IMR-90 (cell line): ENCODE data around the gene USP32. TPM values are rescaled to one million over a fixed set of nuclear protein-coding genes. Genes with fewer than 3 reads are reported as not detected.
"Not testable (repeated sequence)": the region's sequence is repeated elsewhere in the genome, so short reads cannot be mapped to it uniquely, and the experiment has no call there.

Experiments used
- ATAC-seq: fragments of 200-7000 bp; cut with Tn5 transposase; 2 replicates; pipeline ENCODE4 v1.9.1; 2020; ENCODE audit warnings: low read depth, mild to moderate bottlenecking, moderate library complexity
- BruUV-seq: library from RNA; stranded (reverse); fragments of 400-500 nt; replicated peaks from 2 replicates; lab custom pipeline; 2021; lab: Mats Ljungman, UMichigan
- CTCF ChIA-PET: fragments of 300-600 bp; formaldehyde crosslinking; extraction: SDS; loops from one replicate; lab custom pipeline; 2021; ENCODE audit warnings: antibody characterized with exemption; lab: Yijun Ruan, JAX
- POLR2A ChIA-PET: fragments of 300-600 bp; sonication (Branson Sonifier 250); formaldehyde crosslinking; loops from one replicate; lab custom pipeline; 2022; ENCODE audit warnings: antibody characterized with exemption; ENCODE audit not compliant: unreplicated experiment; lab: Charles Lee
- DNase-seq: peaks from one replicate; pipeline ENCODE4 v3.0.0; 2013
- H2AFZ ChIP-seq: replicated peaks from 2 replicates; pipeline ENCODE3; 2013; ENCODE audit warnings: low read length, mild to moderate bottlenecking; ENCODE audit not compliant: poor library complexity
- H2AK5ac ChIP-seq: 2 replicates; pipeline ENCODE4 v1.6.1; 2013; ENCODE audit warnings: low read depth, low read length, inconsistent platforms
- H2AK9ac ChIP-seq: replicated peaks from 2 replicates; pipeline ENCODE3; 2013; ENCODE audit warnings: mild to moderate bottlenecking, low read depth, low read length, moderate library complexity; ENCODE audit not compliant: poor library complexity
- H2BK120ac ChIP-seq: 2 replicates; pipeline ENCODE4 v1.6.1; 2013; ENCODE audit warnings: low read depth, low read length, inconsistent platforms
- H2BK15ac ChIP-seq: 3 replicates; pipeline ENCODE4 v1.6.1; 2013; ENCODE audit warnings: low read depth, low read length, inconsistent platforms
- H2BK20ac ChIP-seq: 2 replicates; pipeline ENCODE4 v1.6.1; 2013; ENCODE audit warnings: low read depth, mild to moderate bottlenecking, inconsistent platforms, low read length, moderate library complexity
- H2BK5ac ChIP-seq: 2 replicates; pipeline ENCODE4 v1.6.1; 2013; ENCODE audit warnings: mild to moderate bottlenecking, low read depth, low read length, inconsistent platforms; ENCODE audit not compliant: poor library complexity, severe bottlenecking
- H3K14ac ChIP-seq: replicated peaks from 2 replicates; pipeline ENCODE4 v1.6.1; 2013; ENCODE audit warnings: low read depth, low read length, inconsistent platforms
- H3K18ac ChIP-seq: 2 replicates; pipeline ENCODE4 v1.6.1; 2013; ENCODE audit warnings: low read depth, low read length, control low read depth
- H3K23ac ChIP-seq: 2 replicates; pipeline ENCODE4 v1.6.1; 2013; ENCODE audit warnings: low read depth, low read length, inconsistent platforms
- H3K27ac ChIP-seq: 2 replicates; pipeline ENCODE4 v1.5.1; 2013; ENCODE audit warnings: mild to moderate bottlenecking, control low read depth, low read length; ENCODE audit not compliant: insufficient read depth
- H3K27me3 ChIP-seq: 2 replicates; pipeline ENCODE4 v1.6.1; 2013; ENCODE audit warnings: low read length; ENCODE audit not compliant: control insufficient read depth, insufficient read depth
- H3K36me3 ChIP-seq: 2 replicates; pipeline ENCODE4 v1.6.1; 2013; ENCODE audit warnings: low read length, mixed read lengths; ENCODE audit not compliant: control insufficient read depth, insufficient read depth
- H3K4ac ChIP-seq: 2 replicates; pipeline ENCODE4 v1.6.1; 2013; ENCODE audit warnings: low read depth, low read length, inconsistent platforms
- H3K4me1 ChIP-seq: 2 replicates; pipeline ENCODE4 v1.6.1; 2013; ENCODE audit warnings: low read length, mixed read lengths; ENCODE audit not compliant: control insufficient read depth, insufficient read depth
- H3K4me2 ChIP-seq: 2 replicates; pipeline ENCODE4 v1.6.1; 2013; ENCODE audit warnings: low read depth, mild to moderate bottlenecking, control low read depth, low read length, moderate library complexity
- H3K4me3 ChIP-seq: 2 replicates; pipeline ENCODE4 v1.5.1; 2013; ENCODE audit warnings: low read depth, mild to moderate bottlenecking, control low read depth, low read length, moderate library complexity; ENCODE audit not compliant: insufficient read depth
- H3K56ac ChIP-seq: 2 replicates; pipeline ENCODE4 v1.6.1; 2013; ENCODE audit warnings: low read length, inconsistent platforms; ENCODE audit not compliant: insufficient read depth; ENCODE audit errors: extremely low read depth
- H3K79me1 ChIP-seq, 2 experiments: 2 replicates each; pipeline ENCODE4 v1.6.1; 2013; ENCODE audit warnings: low read length in 2 of 2, inconsistent platforms in 1 of 2, low read depth in 1 of 2
- H3K9ac ChIP-seq: 2 replicates; pipeline ENCODE4 v1.6.1; 2013; ENCODE audit warnings: low read depth, low read length, control low read depth
- H3K9me1 ChIP-seq: 2 replicates; pipeline ENCODE4 v1.6.1; 2013; ENCODE audit warnings: low read length, inconsistent platforms; ENCODE audit not compliant: insufficient read depth
- H3K9me3 ChIP-seq: 2 replicates; pipeline ENCODE4 v1.6.1; 2013; ENCODE audit warnings: low read length; ENCODE audit not compliant: control insufficient read depth, insufficient read depth
- H4K20me1 ChIP-seq: 2 replicates; pipeline ENCODE4 v1.6.1; 2013; ENCODE audit warnings: low read length, inconsistent platforms; ENCODE audit not compliant: insufficient read depth
- H4K5ac ChIP-seq: 2 replicates; pipeline ENCODE4 v1.6.1; 2013; ENCODE audit warnings: mild to moderate bottlenecking, low read depth, low read length, control low read depth
- H4K8ac ChIP-seq, 2 experiments: 2 replicates each; pipeline ENCODE4 v1.6.1; 2013; ENCODE audit warnings: low read depth in 2 of 2, low read length in 2 of 2, control low read depth in 1 of 2, inconsistent platforms in 1 of 2
- H4K91ac ChIP-seq: 2 replicates; pipeline ENCODE4 v1.6.1; 2013; ENCODE audit warnings: low read depth, low read length, inconsistent platforms; ENCODE audit not compliant: insufficient read depth
- WGBS, 2 experiments: methylation state at CpG; one replicate each; pipeline versions ENCODE4 v1.1.5 to v1.1.7; 2013; ENCODE audit warnings: missing lambda C conversion rate in 2 of 2; ENCODE audit not compliant: insufficient read length in 1 of 2; ENCODE audit errors: extremely low coverage in 2 of 2; 5-methylcytosine and 5-hydroxymethylcytosine counted together
- dilution Hi-C: fragments of 300-500 bp; cut with HindIII; formaldehyde crosslinking; loops from one replicate; pipeline ENCODE4 v1.14.3; 2018; ENCODE audit warnings: low sequenced_read_pairs; ENCODE audit not compliant: unreplicated experiment
- in situ Hi-C: fragments of 300-500 bp; cut with MboI; formaldehyde crosslinking; loops from 3 replicates; pipeline ENCODE4 v1.14.3; 2019; ENCODE audit warnings: low sequenced_read_pairs, inconsistent platforms, mixed read lengths
- intact Hi-C: fragments of 100-400 bp; cut with micrococcal nuclease; formaldehyde crosslinking; loops from 2 replicates; pipeline ENCODE4 v1.10.0; 2022
- polyA plus RNA-seq, 3 experiments: library from polyadenylated mRNA; depleted of rRNA; stranded (reverse); fragments of >200 nt; gene quantifications; 2 replicates each; pipeline ENCODE4 v1.2.3, GENCODE V29; 2012; ENCODE audit warnings: low replicate concordance in 1 of 3
- total RNA-seq: library from RNA; depleted of rRNA; stranded (reverse); fragments of >200 nt; gene quantifications from 2 replicates; pipeline ENCODE4 v1.2.3, GENCODE V29; 2012

USP32 gene
- total and polyA plus RNA-seq, 2 of the 4 experiments (the other 2 are of a cell fraction): 16.8 to 46.8 TPM

DNA sequence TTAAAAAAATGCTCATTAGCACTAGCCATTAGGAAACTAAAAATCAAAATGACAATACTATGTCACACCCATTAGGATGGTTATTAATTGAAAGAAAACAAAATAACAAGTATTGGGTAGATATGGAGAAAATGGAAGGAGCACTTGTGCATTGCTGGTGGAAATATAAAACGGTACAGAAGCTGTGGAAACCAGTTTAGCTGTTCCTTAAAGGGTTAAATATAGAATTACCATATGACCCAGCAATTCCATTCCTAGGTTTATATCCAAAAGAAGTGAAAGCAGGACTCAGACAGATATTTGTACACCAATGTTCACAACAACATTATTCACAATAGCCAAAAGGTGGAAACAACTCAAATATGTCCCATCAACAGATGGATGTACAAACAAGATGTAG, 13.7 kb downstream of the USP32 start:
- H3K9me3 ChIP-seq, CTCF ChIA-PET, H2BK5ac ChIP-seq, H2BK15ac ChIP-seq, H4K5ac ChIP-seq, H3K27me3 ChIP-seq, H3K4me3 ChIP-seq, H3K4me1 ChIP-seq, H3K14ac ChIP-seq, in situ Hi-C loops, BruUV-seq, POLR2A ChIA-PET, H3K9ac ChIP-seq, H4K8ac ChIP-seq, H3K56ac ChIP-seq, ATAC-seq, H3K36me3 ChIP-seq, dilution Hi-C loops, H3K27ac ChIP-seq, H2BK120ac ChIP-seq, H3K9me1 ChIP-seq, H3K23ac ChIP-seq, H3K4me2 ChIP-seq, intact Hi-C loops, H3K4ac ChIP-seq, DNase-seq, H2AK5ac ChIP-seq, H2AFZ ChIP-seq, H2BK20ac ChIP-seq, H3K18ac ChIP-seq, H2AK9ac ChIP-seq, H4K91ac ChIP-seq: not testable (repeated sequence)
- Histone ChIP-seq H3K79me1 (peaks cover 13 to 31% of the 10 kb centered on the region in 2 experiments), H4K20me1 (peaks cover 18% of the 10 kb centered on the region)
- WGBS, 2 experiments: no CpG with 5 or more reads among the region's 1 CpG
